AG04449 (cell line): ENCODE measurements around the gene TMEM51.

Experiments
- CTCF ChIA-PET: fragments of 350-600 bp; formaldehyde crosslinking; extraction: SDS; loops from one replicate; lab custom pipeline; 2021; ENCODE audit warnings: antibody characterized with exemption; lab: Yijun Ruan, JAX
- POLR2A ChIA-PET: fragments of 400-600, 350-600 bp; formaldehyde crosslinking; extraction: SDS; loops from one replicate; lab custom pipeline; 2020; ENCODE audit warnings: antibody characterized with exemption, inconsistent platforms; lab: Yijun Ruan, JAX
- DNase-seq: peaks from one replicate; pipeline ENCODE4 v3.0.0-alpha.2; 2010; ENCODE audit warnings: low read depth, low spot score
- H3K4me3 ChIP-seq: 2 replicates; pipeline ENCODE4 v1.5.1; 2011; ENCODE audit warnings: low read depth, mild to moderate bottlenecking, control low read depth, low read length
- CTCF ChIP-seq: IDR thresholded peaks from one replicate; pipeline ENCODE4 v1.5.1; 2011; ENCODE audit warnings: mild to moderate bottlenecking, moderate library complexity, low read length, control low read depth, inconsistent platforms; ENCODE audit not compliant: insufficient read depth; ENCODE audit errors: missing control alignments

The TMEM51 gene

GRCh38 chr1:15219280-15220023, 65.9 kb downstream of the TMEM51 start:
- H3K4me3 ChIP-seq: no peak overlapping the region
- TF ChIP-seq CTCF: no peak
- POLR2A ChIA-PET: no interaction called here
- CTCF ChIA-PET: interaction anchor here (1.1 kb wide), 2 partner anchors 53 kb away, joined by 3 to 4 read pairs; no protein-coding TSS in a partner anchor
- no peak for DNase-seq

- H3K4me3 ChIP-seq: no peak overlapping the region
- ChIA-PET POLR2A (no interaction called here), CTCF (interaction anchor here (1.1 kb wide), 1 partner anchor 53 kb away, joined by 4 read pairs; no protein-coding TSS in a partner anchor)
- DNase-seq: no peak
- no peak for TF ChIP-seq CTCF
Observed at GRCh38 chr1:15220024-15220392, 66.5 kb downstream of the TMEM51 start.

GRCh38 chr1:15220825-15221431, 67.4 kb downstream of the TMEM51 start:
- no peak for DNase-seq
- ChIA-PET POLR2A (no interaction called here), CTCF (interaction anchor here (0.8 to 1.1 kb wide), 2 partner anchors 16 to 52 kb away, joined by 3 to 4 read pairs; no protein-coding TSS in a partner anchor)
- no peak for TF ChIP-seq CTCF
- H3K4me3 ChIP-seq: no peak overlapping the region

- DNase-seq: no peak
- H3K4me3 ChIP-seq: no peak overlapping the region
- no peak for TF ChIP-seq CTCF
- POLR2A ChIA-PET: no interaction called here
- CTCF ChIA-PET: interaction anchor here (0.7 to 1.8 kb wide), 3 partner anchors 13 to 81 kb away, joined by 3 to 4 read pairs (median 3); no protein-coding TSS in a partner anchor
Observed at GRCh38 chr1:15222653-15223303, 69.2 kb downstream of the TMEM51 start.

- ChIA-PET POLR2A (no interaction called here), CTCF (interaction anchor here (1.1 to 1.8 kb wide), 2 partner anchors 13 to 15 kb away, joined by 3 to 4 read pairs; no protein-coding TSS in a partner anchor)
- no peak for DNase-seq
- H3K4me3 ChIP-seq: no peak overlapping the region
- no peak for TF ChIP-seq CTCF
Observed at GRCh38 chr1:15224259-15224869, 70.8 kb downstream of the TMEM51 start.
